PC-3 (cell line): ENCODE data around the gene TUBGCP5. TPM values are rescaled to one million over a fixed set of nuclear protein-coding genes. Genes with fewer than 3 reads are reported as not detected.

Experiments
- ATAC-seq: fragments of 200-7000 bp; cut with Tn5 transposase; 2 replicates; pipeline ENCODE4 v1.9.1; 2020; ENCODE audit warnings: mild to moderate bottlenecking, moderate library complexity
- BruUV-seq: library from RNA; stranded (reverse); fragments of 400-500 nt; replicated peaks from 2 replicates; lab custom pipeline; 2021; lab: Mats Ljungman, UMichigan
- CTCF ChIA-PET: fragments of 300-600 bp; sonication (Branson Sonifier 250); formaldehyde crosslinking; loops from one replicate; lab custom pipeline; 2022; ENCODE audit warnings: antibody characterized with exemption; lab: Charles Lee
- POLR2A ChIA-PET: fragments of 300-600 bp; sonication (Branson Sonifier 250); formaldehyde crosslinking; loops from one replicate; lab custom pipeline; 2022; ENCODE audit warnings: antibody characterized with exemption; ENCODE audit not compliant: unreplicated experiment; lab: Charles Lee
- DNase-seq: peaks from one replicate; pipeline ENCODE4 v3.0.0-alpha.2; 2015
- H2AFZ ChIP-seq: fragments of 300-600 bp; sonication (generic); 2 replicates; pipeline ENCODE4 v1.6.0; 2016; ENCODE audit warnings: antibody characterized with exemption, low read length
- H3F3A ChIP-seq: fragments of 300-600 bp; sonication (generic); one replicate; pipeline ENCODE4 v1.6.0; 2017; ENCODE audit warnings: antibody characterized with exemption, low read length, control low read depth, mild to moderate bottlenecking; ENCODE audit not compliant: unreplicated experiment
- H3K27ac ChIP-seq: fragments of 300-600 bp; sonication (generic); 2 replicates; pipeline ENCODE4 v1.5.1; 2016; ENCODE audit warnings: mild to moderate bottlenecking, low read length
- H3K27me3 ChIP-seq: fragments of 300-600 bp; sonication (generic); 2 replicates; pipeline ENCODE4 v1.6.1; 2016; ENCODE audit warnings: low read length, mixed read lengths
- H3K36me3 ChIP-seq: fragments of 300-600 bp; sonication (generic); 2 replicates; pipeline ENCODE4 v1.6.1; 2016; ENCODE audit warnings: low read depth, mixed run types, low read length, mixed read lengths
- H3K4me1 ChIP-seq: fragments of 300-600 bp; sonication (generic); 2 replicates; pipeline ENCODE4 v1.5.1; 2016; ENCODE audit warnings: low read length; ENCODE audit not compliant: insufficient read depth
- H3K4me2 ChIP-seq: fragments of 300-600 bp; sonication (generic); 2 replicates; pipeline ENCODE4 v1.6.0; 2016; ENCODE audit warnings: low read length
- H3K4me3 ChIP-seq: fragments of 300-600 bp; sonication (generic); 2 replicates; pipeline ENCODE4 v1.5.1; 2016; ENCODE audit warnings: mild to moderate bottlenecking, low read length, mixed read lengths
- H3K79me2 ChIP-seq: fragments of 300-600 bp; sonication (generic); 2 replicates; pipeline ENCODE4 v1.6.1; 2017; ENCODE audit warnings: low read length, mixed read lengths
- H3K9ac ChIP-seq: fragments of 300-600 bp; sonication (generic); 2 replicates; pipeline ENCODE4 v1.6.0; 2016; ENCODE audit warnings: mild to moderate bottlenecking, low read length
- H3K9me2 ChIP-seq: fragments of 300-600 bp; sonication (generic); replicated peaks from 2 replicates; pipeline ENCODE4 v1.6.1; 2016; ENCODE audit warnings: mixed run types, low read length, mixed read lengths
- H3K9me3 ChIP-seq: fragments of 300-600 bp; sonication (generic); 2 replicates; pipeline ENCODE4 v1.6.1; 2016; ENCODE audit warnings: low read length, mixed read lengths
- H4K20me1 ChIP-seq: fragments of 300-600 bp; sonication (generic); 2 replicates; pipeline ENCODE4 v1.6.1; 2016; ENCODE audit warnings: low read length, mixed read lengths
- EZH2 ChIP-seq: fragments of 300-600 bp; sonication (generic); IDR thresholded peaks from one replicate; pipeline ENCODE4 v1.6.1; 2017; ENCODE audit warnings: antibody characterized with exemption, mild to moderate bottlenecking, low read length; ENCODE audit not compliant: unreplicated experiment
- EZH2phosphoT487 ChIP-seq: fragments of 300-600 bp; sonication (generic); IDR thresholded peaks from 2 replicates; pipeline ENCODE4 v1.6.1; 2018; ENCODE audit warnings: mild to moderate bottlenecking, antibody characterized with exemption, low read length, borderline replicate concordance
- intact Hi-C: fragments of 100-400 bp; cut with micrococcal nuclease; formaldehyde crosslinking; loops from 2 replicates; pipeline ENCODE4 v1.9.0; 2023
- total RNA-seq: library from RNA; depleted of rRNA; stranded (reverse); fragments of >200 nt; gene quantifications from 2 replicates; pipeline ENCODE4 v1.2.3, GENCODE V29; 2014
- TF ChIP-seq, protein P1 (sequence below): fragments of 300-600 bp; sonication (generic); conservative IDR thresholded peaks from 2 replicates; pipeline ENCODE4 v1.5.1; 2017; ENCODE audit warnings: antibody characterized with exemption, low read depth, mild to moderate bottlenecking, low read length

TUBGCP5 gene
- total RNA-seq, 1 experiment from 2014 or later: 33.4 TPM

DNA sequence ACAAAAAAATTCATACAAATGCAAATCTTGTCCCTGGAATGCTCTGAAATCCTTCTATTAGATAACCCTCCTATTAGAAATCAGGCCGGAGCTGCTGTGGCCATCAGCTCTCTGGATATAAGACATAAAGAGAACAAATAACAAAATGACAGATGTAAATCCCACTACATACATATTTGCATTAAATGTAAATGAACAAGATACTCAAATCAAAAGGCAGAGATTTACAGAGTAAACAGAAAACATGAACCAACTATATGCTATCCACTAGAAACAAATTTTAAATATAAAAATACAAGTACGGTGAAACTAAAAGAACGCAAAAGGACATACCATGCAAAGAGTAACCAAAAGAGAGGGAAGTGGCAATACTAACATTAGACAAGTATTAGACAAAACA is 69.9 kb downstream of the TUBGCP5 start:
- Histone ChIP-seq H3K36me3 (peaks cover 6% of the 10 kb centered on the region; the same call in 1 of the 2 replicates), H4K20me1 (peaks cover 24% of the 10 kb centered on the region; the same call in 1 of the 2 replicates), H3K9me3 (no peaks in the 10 kb centered on the region), H2AFZ (no peak overlapping the region), H3K4me2 (no peak overlapping the region), H3K4me3 (no peak overlapping the region), H3K79me2 (peaks cover 95% of the 10 kb centered on the region), H3K27ac (no peak overlapping the region), H3K27me3 (no peaks in the 10 kb centered on the region), H3K4me1 (peaks cover 17% of the 10 kb centered on the region), H3K9ac (no peak overlapping the region), H3K9me2 (no peaks in the 10 kb centered on the region), H3F3A (peaks cover 6% of the 10 kb centered on the region)
- POLR2A ChIA-PET: no interaction called here
- BruUV-seq: no TSS peak
- CTCF ChIA-PET: no interaction called here
- no peak for ATAC-seq
- no peak for TF ChIP-seq EZH2phosphoT487
- no peak for TF ChIP-seq EZH2
- TF ChIP-seq, protein P1, sequence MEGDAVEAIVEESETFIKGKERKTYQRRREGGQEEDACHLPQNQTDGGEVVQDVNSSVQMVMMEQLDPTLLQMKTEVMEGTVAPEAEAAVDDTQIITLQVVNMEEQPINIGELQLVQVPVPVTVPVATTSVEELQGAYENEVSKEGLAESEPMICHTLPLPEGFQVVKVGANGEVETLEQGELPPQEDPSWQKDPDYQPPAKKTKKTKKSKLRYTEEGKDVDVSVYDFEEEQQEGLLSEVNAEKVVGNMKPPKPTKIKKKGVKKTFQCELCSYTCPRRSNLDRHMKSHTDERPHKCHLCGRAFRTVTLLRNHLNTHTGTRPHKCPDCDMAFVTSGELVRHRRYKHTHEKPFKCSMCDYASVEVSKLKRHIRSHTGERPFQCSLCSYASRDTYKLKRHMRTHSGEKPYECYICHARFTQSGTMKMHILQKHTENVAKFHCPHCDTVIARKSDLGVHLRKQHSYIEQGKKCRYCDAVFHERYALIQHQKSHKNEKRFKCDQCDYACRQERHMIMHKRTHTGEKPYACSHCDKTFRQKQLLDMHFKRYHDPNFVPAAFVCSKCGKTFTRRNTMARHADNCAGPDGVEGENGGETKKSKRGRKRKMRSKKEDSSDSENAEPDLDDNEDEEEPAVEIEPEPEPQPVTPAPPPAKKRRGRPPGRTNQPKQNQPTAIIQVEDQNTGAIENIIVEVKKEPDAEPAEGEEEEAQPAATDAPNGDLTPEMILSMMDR: no peak
- DNase-seq: no peak
- intact Hi-C loops: loop anchor here (5.0 kb wide), 1 partner anchor 68 kb away; the partner anchor contains the start of gene TUBGCP5

DNA sequence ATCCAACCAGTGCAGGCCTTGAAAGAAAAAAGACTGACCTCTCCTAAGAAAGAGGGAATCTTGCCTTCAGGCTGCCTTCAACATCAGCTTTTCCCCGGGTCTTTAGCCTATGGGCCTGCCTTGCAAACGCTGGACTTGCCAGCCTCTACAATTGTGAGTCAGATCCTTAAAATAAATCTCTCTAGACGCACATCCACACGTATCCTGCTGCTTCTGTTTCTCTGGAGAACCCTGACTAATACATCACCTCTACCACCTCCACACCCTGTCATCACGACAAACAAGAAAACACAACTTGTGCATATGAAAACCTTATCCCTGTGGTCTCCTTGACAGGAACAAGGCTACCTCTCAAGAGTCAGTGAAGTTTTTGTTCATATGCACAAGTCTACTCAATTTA is 71.0 kb downstream of the TUBGCP5 start:
- H3F3A ChIP-seq: peaks cover 6% of the 10 kb centered on the region
- ChIA-PET POLR2A (no interaction called here), CTCF (interaction anchor here (0.6 kb wide), 2 partner anchors 35 to 233 kb away, joined by 3 read pairs; no protein-coding TSS in a partner anchor)
- peaks cover 95% of the 10 kb centered on the region for H3K79me2 ChIP-seq
- H3K27me3 ChIP-seq: no peaks in the 10 kb centered on the region
- 0 out of 2 replicates have a peak overlapping the region, but pooled peaks have one; percentile 14 for H3K4me3 ChIP-seq
- peaks cover 22% of the 10 kb centered on the region; the same call in 1 of the 2 replicates for H4K20me1 ChIP-seq
- ATAC-seq: peak; percentile 100
- no peak overlapping the region for H2AFZ ChIP-seq
- no peaks in the 10 kb centered on the region for H3K9me2 ChIP-seq
- DNase-seq: peak; percentile 84
- no peaks in the 10 kb centered on the region for H3K9me3 ChIP-seq
- H3K4me1 ChIP-seq: peaks cover 17% of the 10 kb centered on the region
- H3K36me3 ChIP-seq: peaks cover 6% of the 10 kb centered on the region; the same call in 1 of the 2 replicates
- peak overlapping the region; percentile 80 for H3K27ac ChIP-seq
- H3K4me2 ChIP-seq: peak overlapping the region; percentile 69
- TF ChIP-seq, protein P1: no peak
- no peak for TF ChIP-seq EZH2phosphoT487
- no peak for TF ChIP-seq EZH2
- 0 out of 2 replicates have a peak overlapping the region, but pooled peaks have one; percentile 14 for H3K9ac ChIP-seq
- no TSS peak for BruUV-seq
- intact Hi-C loops: loop anchor here (5.0 kb wide), 1 partner anchor 69 kb away; the partner anchor contains the start of gene TUBGCP5

DNA sequence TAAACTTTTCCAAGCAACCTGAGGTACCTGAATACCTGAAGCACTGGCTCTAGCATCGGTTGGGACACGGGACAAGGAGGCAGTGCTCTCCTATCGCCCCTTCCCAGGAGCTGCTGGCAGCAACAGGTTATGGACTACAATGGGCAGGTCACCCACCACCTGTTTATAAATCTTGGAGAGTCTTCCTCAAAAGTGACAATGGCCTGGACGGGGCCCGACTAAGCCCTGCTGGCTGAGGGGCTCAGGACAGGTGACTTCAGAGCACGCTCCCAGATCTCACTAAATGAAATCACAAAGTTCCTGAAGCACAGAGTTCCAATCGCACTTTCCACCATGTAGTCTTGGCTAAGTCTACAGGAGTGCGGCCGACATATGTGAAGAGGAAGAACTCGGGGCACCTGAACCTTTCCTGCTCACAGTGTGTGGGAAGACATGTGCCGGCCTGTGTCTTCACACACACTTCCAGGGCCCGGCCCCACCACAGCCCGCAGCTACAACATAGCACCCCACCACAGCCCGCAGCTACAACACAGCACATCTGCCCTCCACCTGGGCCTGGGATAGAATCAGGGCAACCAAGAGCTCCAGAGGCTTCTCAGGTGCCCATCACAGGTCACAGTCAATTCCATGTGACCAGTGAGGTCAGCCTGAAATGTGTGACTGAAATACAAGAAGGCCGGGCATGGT is 72.1 kb downstream of the TUBGCP5 start:
- TF ChIP-seq EZH2phosphoT487 (no peak), EZH2 (no peak)
- TF ChIP-seq, protein P1: no peak
- DNase-seq (no peak), ATAC-seq (no peak)
- CTCF ChIA-PET: no interaction called here
- POLR2A ChIA-PET: no interaction called here
- intact Hi-C loops: loop anchor here (5.0 kb wide), 1 partner anchor 70 kb away; the partner anchor contains the start of gene TUBGCP5
- peaks cover 17% of the 10 kb centered on the region for H3K4me1 ChIP-seq
- H3K9me2 ChIP-seq: no peaks in the 10 kb centered on the region
- H4K20me1 ChIP-seq: peaks cover 25% of the 10 kb centered on the region
- H3K4me3 ChIP-seq: no peak overlapping the region
- BruUV-seq: no TSS peak
- H3K36me3 ChIP-seq: peaks cover 6% of the 10 kb centered on the region; the same call in 1 of the 2 replicates
- H3K9me3 ChIP-seq: no peaks in the 10 kb centered on the region
- no peaks in the 10 kb centered on the region for H3K27me3 ChIP-seq
- peak overlapping the region; percentile 80 for H3K27ac ChIP-seq
- H3F3A ChIP-seq: peaks cover 6% of the 10 kb centered on the region
- no peak overlapping the region for H3K4me2 ChIP-seq
- peaks cover 95% of the 10 kb centered on the region for H3K79me2 ChIP-seq
- no peak overlapping the region for H2AFZ ChIP-seq
- no peak overlapping the region for H3K9ac ChIP-seq
